NCI-H2029 treated with DMSO at 0.1 percent for 48 hours (cell line): ENCODE measurements around the gene TNRC6A.
"Not testable (repeated sequence)": the region's sequence is repeated elsewhere in the genome, so short reads cannot be mapped to it uniquely, and the experiment has no call there.

Experiments
- DNase-seq: peaks from one replicate; lab custom pipeline; 2025; lab: John Stamatoyannopoulos, UW

Gene TNRC6A

DNA sequence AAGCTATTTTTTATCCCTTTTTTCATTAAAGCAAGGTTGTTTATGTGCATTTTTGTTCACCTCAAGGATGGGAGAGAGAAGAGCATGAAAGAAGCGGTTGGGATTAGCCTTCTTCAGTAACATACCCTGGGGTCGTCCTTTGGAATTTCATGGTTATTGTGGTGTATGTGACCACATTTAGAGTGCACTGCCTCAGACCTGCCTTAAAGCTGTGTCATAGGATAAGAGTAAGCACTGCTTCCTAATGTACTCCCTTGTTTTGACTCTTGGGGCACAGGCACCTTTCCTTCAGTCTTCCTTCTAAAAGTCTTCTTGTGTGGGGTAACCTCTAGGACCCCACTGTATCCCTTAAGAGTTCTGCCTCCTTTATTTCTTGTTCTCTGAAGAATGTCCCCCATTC, 28.9 kb downstream of the TNRC6A start:
- no peak for DNase-seq

DNA sequence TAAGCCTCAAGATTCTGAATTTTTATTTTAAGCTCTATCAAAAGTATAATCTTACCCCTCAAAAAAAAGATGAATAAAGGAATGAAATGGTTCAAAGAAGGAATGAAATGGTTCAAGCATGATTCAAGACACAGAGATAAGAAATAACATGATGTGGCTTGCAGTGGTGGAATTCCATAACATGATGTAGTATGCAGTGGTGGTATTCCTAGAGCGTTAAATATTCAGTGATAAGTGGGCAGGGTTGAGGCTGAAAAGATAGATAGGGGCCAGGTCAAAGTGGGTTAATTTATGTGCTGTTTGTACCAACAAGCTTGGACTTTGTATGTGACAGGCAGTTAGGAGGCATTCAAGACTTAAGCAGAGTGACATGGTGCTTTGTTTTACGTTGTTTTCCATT, 29.6 kb downstream of the TNRC6A start:
- no peak for DNase-seq

DNA sequence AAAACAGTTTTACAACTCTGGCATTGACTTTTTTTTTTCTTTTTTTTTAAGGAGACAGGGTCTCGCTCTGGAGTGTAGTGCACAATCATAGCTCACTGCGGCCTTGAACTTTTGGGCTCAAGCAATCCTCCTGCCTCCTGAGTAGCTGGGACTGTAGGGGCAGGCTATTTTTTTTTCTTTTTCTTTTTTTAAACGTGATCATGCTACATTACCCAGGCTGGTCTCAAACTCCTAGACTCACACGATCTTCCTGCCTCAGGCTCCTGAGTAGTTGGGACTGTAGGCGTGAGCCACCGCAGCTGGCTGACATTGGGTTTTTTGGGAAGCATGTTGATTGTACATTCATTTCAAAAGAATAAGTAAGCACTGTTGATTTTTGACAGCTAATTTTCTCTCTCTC, 32.1 kb downstream of the TNRC6A start:
- DNase-seq = no peak

DNA sequence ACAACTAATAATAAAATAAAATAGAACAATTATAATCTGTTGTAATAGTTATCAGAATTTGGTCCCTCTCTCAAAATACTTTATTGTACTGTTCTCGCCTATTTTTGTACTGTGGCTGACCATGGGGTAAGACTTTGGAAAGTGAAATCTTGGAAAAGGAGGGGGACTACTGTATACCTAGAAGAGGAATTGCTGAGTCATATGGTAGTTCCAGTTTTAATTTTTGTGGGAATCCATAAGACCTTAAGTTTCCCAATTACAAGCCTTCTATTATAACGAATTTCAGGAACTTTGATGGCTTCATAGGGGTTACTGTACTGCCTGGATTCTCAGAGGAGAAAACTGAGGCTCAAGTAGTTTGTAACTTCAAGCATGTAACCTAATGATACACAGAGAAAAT, 35.5 kb downstream of the TNRC6A start:
- DNase-seq = no peak

DNA sequence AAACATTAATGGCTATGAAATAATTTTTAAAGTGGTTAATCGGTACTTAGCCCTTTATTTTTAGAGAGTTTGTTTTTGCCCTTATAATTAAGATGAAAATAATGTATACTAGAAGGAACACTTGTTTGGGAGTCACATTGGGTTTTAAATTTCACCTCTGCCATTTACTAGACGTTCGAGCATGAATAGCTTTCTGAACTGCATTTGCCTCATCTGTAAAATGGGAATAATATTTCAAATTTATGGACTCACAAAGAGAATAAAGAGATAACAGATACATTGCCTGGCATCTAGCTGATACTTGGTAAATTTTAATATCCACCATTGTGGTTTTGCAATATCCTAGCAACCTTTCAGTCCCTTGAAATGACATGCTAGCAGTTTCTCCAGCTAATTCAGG, 36.6 kb downstream of the TNRC6A start:
- DNase-seq = no peak

DNA sequence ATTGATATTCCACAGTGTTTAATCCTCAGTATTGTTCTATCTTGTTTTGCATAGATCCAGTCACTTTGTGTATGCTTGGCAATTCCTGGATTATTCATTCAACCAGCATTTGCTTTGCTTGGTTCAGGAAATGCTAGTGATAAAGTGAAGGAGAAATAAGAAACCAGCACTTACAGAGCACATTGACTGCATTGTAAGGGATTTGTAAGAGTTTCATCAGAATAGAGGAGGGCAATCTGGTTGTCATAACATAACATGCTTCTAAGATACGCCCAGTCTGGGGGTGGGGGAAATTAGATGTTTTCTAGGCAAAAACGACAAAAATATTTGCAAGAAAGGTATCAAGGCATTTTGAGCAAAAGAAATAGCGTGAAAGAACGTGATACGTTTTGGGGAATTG, 40.4 kb downstream of the TNRC6A start:
- DNase-seq = no peak

DNA sequence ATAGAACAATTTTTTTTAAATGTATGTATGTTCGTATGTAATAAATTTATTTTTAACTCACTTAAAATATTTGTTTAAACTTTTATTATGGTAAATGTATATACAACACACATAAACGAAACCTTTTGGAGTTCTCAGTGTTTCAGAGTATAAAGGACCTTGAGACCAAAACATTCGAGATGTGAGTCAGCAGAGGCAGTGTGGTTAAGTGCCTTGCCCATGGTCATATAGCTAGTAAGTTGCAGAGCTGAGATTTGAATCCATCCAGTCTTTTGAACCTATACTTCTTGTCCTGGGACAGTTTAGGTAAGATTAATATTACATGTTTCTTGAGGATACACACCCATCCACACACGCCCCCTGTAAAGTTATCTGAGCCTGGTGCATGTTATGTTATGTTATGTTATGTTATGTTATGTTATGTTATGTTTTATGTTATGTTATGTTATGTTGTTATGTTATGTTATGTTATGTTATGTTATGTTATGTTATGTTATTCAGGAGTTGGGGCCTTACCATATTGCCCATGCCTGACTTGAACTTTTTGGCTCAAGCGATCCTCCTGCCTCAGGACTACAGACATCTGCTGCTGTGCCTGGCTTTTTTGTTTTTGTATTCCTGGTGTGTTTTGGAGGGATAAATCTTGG, 41.8 kb downstream of the TNRC6A start:
- DNase-seq = no peak

DNA sequence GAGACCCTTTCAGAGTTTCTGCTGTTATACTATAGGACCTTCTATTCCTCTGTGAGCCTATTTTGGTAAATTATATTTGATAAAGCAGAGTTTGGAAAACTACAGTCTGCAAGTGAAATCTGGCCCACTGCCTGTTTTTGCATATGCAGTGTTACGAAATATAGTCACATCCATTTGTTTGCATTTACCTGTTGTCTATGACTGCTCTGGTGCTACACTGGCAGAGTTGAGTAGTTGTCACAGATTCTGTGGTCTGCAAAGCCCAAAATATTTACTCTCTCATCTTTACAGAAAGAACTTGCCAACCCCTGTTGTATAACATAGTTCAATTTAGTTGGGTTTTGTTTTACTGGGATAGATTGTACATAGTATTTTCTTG, 42.3 kb downstream of the TNRC6A start:
- DNase-seq = no peak

DNA sequence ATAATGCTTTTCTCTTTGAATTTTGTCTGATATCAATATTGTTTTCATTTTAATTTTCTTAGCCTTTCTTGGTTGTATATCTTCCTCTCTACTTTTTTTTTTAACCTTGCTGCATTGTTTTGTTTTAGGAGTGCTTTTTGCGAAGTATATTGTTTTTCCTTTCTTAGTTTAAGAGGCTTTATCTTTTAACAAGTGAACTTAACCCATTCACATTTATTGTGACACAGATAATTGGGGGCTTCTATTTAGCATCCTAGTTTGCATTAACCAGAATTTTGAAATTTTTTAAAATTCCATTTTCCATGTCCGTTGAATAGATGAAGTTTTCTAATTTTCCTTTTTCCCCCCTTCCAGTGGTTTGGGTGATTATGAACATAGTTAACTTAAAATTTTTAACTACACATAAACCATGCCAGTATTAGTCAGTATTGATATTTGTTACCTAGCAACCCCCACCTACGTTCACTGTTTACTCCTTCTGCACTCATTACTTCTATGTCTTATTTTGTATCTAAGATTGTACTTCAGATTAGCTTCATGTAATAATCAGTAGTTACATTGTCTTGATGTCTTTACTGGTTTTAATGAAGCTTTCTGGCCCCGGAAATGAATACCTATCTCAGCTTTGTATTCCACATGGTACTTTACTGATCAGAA, 44.4 kb downstream of the TNRC6A start:
- DNase-seq = no peak

DNA sequence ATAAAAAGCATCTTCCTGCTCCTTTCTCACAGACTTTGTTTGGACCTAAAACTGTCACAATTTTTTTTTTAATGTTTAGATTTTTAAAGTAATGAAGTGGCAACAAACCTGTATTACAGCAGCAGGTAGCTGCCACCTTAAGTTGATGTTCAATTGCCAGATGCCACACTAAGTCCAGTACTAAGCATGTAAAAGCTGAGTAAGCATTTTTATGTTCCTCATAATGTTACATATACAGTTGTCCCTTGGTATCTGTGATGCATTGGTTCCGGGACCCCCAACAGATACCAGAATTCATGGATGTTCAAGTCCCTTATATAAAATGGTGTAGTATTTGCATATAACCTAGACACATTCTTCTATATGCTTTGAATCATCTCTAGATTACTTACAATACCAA, 45.1 kb downstream of the TNRC6A start:
- DNase-seq = no peak

DNA sequence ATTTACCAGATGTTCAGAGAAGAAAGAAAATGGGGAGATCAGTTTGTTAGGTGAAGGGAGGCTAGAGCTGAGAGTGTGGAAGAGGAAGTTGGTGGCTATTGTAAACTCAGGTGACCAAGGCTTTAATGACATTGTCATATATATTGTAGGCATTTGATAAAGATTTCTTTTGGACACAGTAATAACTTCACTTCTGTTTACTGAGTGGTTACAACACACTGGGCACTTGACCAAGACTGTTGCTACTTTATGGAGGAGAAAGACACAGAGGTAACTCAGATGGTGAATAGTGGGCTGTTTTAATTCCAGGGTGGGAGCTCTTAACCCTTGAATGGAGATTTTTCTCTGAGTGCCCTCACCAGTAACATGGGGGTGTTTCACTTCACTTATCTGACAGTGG, 46.0 kb downstream of the TNRC6A start:
- no peak for DNase-seq

DNA sequence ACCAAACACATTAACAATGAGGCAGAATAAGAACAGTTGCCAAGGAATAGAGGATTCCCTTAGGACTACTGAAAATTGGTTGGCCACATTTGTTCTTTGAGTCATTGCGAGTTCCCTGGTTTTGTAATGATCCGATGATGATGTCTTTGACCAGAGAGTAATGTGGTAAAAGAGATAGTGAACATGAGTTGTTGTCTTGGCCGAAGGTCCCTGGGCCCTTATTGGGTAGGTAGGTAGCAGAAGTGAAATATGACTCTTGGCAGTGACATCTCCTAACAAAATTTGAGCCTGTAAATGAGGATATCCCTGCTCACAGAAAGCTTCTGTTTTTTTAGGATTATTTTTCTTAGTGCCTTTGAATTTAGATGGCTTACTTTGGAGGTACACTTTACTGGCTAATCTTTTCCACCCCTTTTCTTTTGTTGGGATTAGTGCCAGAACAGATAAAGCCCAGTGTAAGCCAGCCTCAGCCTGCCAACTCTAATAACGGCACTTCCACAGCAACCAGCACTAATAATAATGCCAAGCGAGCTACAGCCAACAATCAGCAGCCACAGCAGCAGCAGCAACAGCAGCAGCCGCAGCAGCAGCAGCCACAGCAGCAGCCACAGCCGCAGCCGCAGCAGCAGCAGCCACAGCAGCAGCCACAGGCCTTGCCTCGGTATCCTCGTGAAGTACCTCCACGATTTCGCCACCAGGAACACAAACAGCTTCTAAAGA, 47.2 kb downstream of the TNRC6A start:
- DNase-seq = no peak

DNA sequence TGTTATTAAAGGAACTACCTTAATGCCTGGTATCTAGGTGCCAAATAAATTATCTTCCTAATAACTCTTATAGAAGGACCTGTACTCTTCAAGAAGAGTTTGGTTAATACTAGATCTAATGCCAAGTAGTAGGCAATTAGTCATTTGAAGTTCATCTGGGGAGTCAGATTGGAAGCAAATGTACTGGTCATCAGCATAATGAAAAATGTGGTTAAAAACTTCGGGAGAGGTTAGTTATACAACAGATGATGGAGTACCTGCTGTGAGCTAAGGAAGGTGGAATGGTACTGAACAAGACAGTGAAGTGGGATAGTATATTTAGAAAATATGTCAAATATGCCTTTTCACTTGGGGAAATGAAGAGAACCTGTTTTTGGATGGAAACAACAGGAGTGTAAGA, 49.2 kb downstream of the TNRC6A start:
- DNase-seq = no peak

DNA sequence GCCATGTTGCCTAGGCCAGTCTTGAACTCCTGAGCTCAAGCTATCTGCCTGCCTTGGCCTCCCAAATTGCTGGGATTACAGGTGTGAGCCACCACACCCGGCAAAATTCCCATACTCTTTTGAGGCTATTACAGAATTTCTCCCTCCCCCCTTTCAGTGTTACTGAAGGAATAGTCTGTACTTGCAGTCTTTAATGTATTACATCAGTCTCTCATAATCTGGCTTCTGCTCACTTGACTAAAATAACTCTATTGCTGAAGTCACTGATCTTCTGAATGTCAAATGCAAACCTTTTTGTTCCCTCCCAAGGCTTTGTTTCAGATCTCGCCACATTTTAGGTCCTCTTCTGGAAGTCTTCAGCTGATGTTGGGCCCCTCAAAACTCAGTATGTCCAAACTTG, 51.8 kb downstream of the TNRC6A start:
- no peak for DNase-seq

DNA sequence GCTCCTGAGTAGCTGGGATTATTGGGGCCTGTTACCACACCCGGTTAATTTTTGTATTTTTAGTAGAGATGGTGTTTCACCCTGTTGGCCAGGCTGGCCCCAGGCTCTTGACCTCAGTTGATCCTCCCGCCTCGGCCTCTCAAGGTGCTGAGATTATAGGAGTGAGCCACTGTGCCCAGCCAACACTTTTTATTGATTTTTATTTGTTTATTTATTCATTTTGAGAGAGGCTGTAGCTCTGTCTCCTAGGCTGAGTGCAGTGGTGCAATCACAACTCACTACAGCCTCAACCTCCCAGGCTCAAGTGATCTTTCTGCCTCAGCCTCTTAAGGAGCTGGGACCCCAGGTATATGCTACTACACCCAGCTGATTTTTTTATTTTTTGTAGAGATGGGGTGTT, 54.7 kb downstream of the TNRC6A start:
- no peak for DNase-seq

DNA sequence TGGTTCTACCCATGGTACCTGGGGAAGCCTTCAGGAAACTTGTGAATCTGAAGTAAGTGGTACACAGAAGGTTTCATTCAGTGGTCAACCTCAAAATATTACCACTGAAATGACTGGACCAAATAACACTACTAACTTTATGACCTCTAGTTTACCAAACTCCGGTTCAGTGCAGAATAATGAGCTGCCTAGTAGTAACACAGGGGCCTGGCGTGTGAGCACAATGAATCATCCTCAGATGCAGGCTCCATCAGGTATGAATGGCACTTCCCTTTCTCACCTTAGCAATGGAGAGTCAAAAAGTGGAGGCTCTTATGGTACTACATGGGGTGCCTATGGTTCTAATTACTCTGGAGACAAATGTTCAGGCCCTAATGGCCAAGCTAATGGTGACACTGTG, 60.4 kb downstream of the TNRC6A start:
- DNase-seq = no peak

DNA sequence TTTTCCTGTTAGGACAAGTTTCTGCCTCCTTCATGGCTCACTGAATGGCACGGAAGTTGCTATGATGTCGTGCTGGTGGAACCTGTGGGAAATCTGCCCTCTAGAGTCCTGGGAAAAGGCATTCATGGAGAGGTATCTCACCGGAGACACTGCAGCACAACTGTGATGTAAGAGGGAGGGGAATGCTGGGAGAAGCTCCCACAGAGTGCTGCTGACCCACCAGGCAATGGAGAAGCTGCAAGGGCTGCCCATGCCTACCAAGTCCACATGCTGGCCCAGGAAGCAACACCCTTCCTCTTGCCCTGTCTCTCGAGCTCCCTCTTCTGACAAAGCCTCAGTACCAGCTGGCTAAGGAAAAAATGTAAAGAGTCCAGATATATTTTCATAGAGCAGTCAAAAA, 71.1 kb downstream of the TNRC6A start:
- DNase-seq = no peak

DNA sequence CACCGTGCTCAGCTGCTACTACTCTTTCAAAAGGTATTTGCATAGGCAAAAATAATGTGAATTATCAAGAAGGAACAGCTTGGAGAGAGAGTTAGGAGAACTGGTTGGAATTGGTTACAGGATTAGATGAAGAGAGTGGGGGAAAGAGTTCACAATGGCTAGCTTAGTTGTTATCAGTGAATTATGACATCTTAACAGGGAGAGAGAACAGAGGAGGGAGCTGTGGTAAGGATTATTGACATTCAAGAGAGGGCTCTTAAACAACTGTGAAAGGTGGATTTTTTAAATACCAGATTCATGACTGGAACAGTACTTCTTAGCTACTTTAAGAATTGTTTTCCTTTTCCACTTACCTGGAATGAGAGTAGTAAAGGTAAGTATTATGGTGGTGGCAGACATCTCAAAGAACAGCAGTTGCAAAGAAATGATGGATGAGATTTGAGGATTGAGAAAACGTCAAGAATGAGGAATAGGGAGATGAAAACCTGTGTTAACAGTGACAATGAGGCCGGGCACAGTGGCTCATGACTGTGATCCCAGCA, 72.4 kb downstream of the TNRC6A start:
- DNase-seq = no peak

DNA sequence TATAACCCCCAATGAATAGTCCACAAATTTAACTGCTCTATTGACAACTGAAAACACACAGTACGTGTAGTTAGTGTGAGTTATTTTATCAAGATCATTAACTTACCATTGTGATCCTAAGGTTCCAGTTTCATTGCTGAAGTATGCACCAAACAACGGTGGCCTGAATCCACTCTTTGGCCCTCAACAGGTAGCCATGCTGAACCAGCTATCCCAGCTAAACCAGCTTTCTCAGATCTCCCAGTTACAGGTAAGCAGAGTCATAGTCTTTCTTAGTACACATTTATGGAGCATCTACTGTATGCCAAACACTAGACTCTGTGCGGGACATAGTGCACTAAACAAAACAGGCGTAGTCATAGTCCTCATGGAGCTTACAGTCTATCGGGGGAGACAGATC, 76.0 kb downstream of the TNRC6A start:
- no peak for DNase-seq

DNA sequence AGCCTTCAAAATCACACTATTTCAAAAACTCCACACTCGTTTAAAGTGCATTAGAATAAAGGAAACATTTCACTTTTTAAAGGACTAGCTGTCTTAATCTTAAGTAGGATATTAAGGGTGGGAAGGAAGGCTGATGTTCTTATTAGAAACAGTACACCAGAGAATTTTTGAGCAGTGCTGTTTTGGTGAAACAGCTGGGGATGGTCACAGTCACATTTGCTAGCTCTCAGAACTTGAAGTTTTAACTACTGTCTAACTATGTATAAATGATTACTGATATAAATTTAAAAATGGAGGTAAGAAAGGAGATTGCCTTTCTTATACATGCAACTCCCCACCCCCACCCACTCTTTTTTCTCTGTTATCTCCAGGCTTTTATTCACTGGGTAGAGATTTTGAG, 77.8 kb downstream of the TNRC6A start:
- DNase-seq = no peak

DNA sequence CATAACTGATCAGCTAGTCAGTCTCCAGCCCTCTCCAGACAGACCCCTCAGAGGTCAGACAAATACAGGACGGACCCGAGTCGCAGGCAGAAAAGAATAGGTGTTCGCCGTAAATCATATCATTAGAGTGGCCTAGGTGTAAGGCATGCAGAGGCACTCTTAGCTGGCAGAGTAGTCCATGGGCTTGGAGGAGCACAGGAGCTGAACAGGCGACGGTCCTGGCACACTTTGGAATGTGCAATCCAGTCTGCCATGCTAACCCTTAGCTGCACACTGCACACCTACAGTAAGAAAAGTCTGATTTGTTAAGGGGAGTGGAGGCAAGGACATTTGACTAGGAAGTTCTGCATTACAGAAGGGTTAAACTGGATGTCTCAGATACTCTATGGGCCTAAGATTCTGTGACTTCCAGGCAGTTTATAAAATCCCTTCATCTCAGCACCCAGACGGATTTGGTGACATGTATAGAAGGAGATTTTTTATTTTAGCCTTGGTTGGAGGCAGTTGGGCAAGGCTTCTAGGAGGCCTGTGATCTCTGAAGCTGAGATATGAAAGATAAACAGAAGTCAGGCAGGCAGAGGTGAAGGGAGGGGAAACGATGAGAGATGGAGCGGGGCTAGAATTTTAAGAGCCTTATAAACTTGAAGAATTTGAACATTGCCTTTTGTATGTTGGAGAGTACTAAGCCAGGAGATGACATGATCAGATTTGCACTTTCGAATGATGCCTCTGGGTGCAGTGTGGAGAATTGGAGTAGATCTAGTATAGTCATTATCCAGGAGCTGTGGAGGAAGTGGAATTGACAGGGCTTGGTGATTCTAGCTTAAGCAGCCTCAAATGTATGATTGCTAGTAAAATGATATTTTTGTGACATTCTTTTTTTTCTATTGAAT, 81.7 kb downstream of the TNRC6A start:
- no peak for DNase-seq

DNA sequence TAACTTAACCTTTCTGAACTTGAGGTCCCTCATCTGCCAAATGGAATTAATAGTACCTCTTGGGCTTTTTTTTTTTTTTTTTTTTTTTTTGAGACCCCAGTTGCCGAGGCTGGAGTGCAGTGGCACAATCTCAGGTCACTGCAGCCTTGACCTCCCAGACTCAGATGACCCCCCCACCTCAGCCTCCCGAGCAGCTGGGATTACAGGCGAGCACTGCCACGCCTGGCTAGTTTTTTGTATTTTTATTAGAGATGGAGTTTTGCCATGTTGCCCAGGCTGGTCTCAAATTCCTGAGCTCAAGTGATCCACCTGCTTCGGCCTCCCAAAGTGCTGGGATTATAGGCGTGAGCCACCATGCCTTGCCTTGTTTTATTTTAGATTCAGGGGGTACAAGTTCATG, 83.4 kb downstream of the TNRC6A start:
- DNase-seq = not testable (repeated sequence)
